Endothelial cell of umbilical vein (primary cell): Measurements from ENCODE around the gene SPAG9. TPM values are rescaled to one million over a fixed set of nuclear protein-coding genes. Genes with fewer than 3 reads are reported as not detected.
A peak's percentile ranks its signal among the peaks of the same experiment; 100 is the strongest.

ENCODE experiments used
- BruUV-seq: library from RNA; stranded (reverse); fragments of 400-500 nt; replicated peaks from 2 replicates; lab custom pipeline; 2021; lab: Mats Ljungman, UMichigan
- CTCF ChIA-PET: fragments of 300-600, 350-600 bp; sonication (Branson Sonifier 250); formaldehyde crosslinking; loops from one replicate; lab custom pipeline; 2021; ENCODE audit warnings: antibody characterized with exemption, inconsistent platforms; lab: Charles Lee
- POLR2A ChIA-PET: fragments of 300-600, 350-600 bp; sonication (Branson Sonifier 250); formaldehyde crosslinking; loops from one replicate; lab custom pipeline; 2021; ENCODE audit warnings: antibody characterized with exemption, inconsistent platforms; lab: Charles Lee
- DNase-seq: peaks from one replicate; pipeline ENCODE4 v3.0.0-alpha.2; 2011; ENCODE audit warnings: low read depth, low spot score
- FAIRE-seq: peaks from 2 replicates; lab custom pipeline; 2011; peaks lifted over from hg19 to GRCh38; lab: Jason Lieb, UNC
- H2AFZ ChIP-seq: 2 replicates; pipeline ENCODE4 v1.6.0; 2012; ENCODE audit warnings: low read depth, low read length, control low read depth, inconsistent platforms
- H3K27ac ChIP-seq: 2 replicates; pipeline ENCODE4 v1.5.1; 2011; ENCODE audit warnings: low read depth, mild to moderate bottlenecking, control low read depth, low read length, moderate library complexity; ENCODE audit not compliant: insufficient read depth
- H3K27me3 ChIP-seq, 2 experiments: 2 replicates each; pipeline versions ENCODE4 v1.6.0 to v1.6.1; 2011; ENCODE audit warnings: low read length in 2 of 2, mixed read lengths in 1 of 2; ENCODE audit not compliant: control insufficient read depth in 2 of 2, insufficient read depth in 2 of 2
- H3K36me3 ChIP-seq, 2 experiments: 2 replicates in 1 of 2; 3 replicates in 1 of 2; pipeline ENCODE4 v1.5.1; 2011; ENCODE audit warnings: low read length in 2 of 2, mild to moderate bottlenecking in 1 of 2, moderate library complexity in 1 of 2; ENCODE audit not compliant: control insufficient read depth in 2 of 2, insufficient read depth in 2 of 2; ENCODE audit errors: extremely low read depth in 1 of 2
- H3K4me1 ChIP-seq: 3 replicates; pipeline ENCODE4 v1.5.1; 2011; ENCODE audit warnings: mild to moderate bottlenecking, low read length; ENCODE audit not compliant: control insufficient read depth, insufficient read depth; ENCODE audit errors: extremely low read depth
- H3K4me2 ChIP-seq: 2 replicates; pipeline ENCODE4 v1.6.1; 2011; ENCODE audit warnings: low read length, control low read depth, mixed read lengths; ENCODE audit not compliant: insufficient read depth
- H3K4me3 ChIP-seq, 3 experiments: fragments of 200-600 bp in 1 of 3; sonication (generic), shearing (Covaris generic) in 1 of 3; replicated peaks in 1 of 3; 2 replicates each; pipeline ENCODE4 v1.5.1; 2011 to 2016; ENCODE audit warnings: control low read depth in 3 of 3, low read length in 3 of 3, mild to moderate bottlenecking in 2 of 3, inconsistent platforms in 1 of 3, low read depth in 1 of 3, moderate library complexity in 1 of 3; ENCODE audit not compliant: insufficient read depth in 1 of 3
- H3K79me2 ChIP-seq: 2 replicates; pipeline ENCODE4 v1.6.0; 2012; ENCODE audit warnings: low read length, inconsistent platforms; ENCODE audit not compliant: control insufficient read depth, insufficient read depth
- H3K9ac ChIP-seq: replicated peaks from 2 replicates; pipeline ENCODE3; 2011; ENCODE audit warnings: low read length, control low read depth; ENCODE audit not compliant: insufficient read depth; ENCODE audit errors: extremely low read depth
- H3K9me1 ChIP-seq: replicated peaks from 3 replicates; pipeline ENCODE4 v1.6.0; 2011; ENCODE audit warnings: mild to moderate bottlenecking, low read length; ENCODE audit not compliant: control insufficient read depth, insufficient read depth; ENCODE audit errors: extremely low read depth
- H3K9me3 ChIP-seq: replicated peaks from 2 replicates; pipeline ENCODE4 v1.5.1; 2012; ENCODE audit warnings: low read length, inconsistent platforms; ENCODE audit not compliant: control insufficient read depth, insufficient read depth
- H4K20me1 ChIP-seq: replicated peaks from 2 replicates; pipeline ENCODE3; 2011; ENCODE audit warnings: mild to moderate bottlenecking, low read length; ENCODE audit not compliant: control insufficient read depth, insufficient read depth; ENCODE audit errors: extremely low read depth
- CTCF ChIP-seq, 2 donors: IDR thresholded peaks; 1 replicate in 1 of 2; 2 replicates in 1 of 2; pipeline ENCODE4 v1.5.1; 2011; ENCODE audit warnings: low read length in 2 of 2, mild to moderate bottlenecking in 2 of 2, moderate library complexity in 2 of 2, control low read depth in 1 of 2, inconsistent platforms in 1 of 2, low read depth in 1 of 2; ENCODE audit not compliant: insufficient read depth in 1 of 2; ENCODE audit errors: extremely low read depth in 1 of 2
- EZH2 ChIP-seq: IDR thresholded peaks from 2 replicates; pipeline ENCODE4 v1.6.1; 2012; ENCODE audit warnings: borderline replicate concordance, low read depth, mild to moderate bottlenecking, moderate library complexity, low read length, inconsistent platforms; ENCODE audit not compliant: severe bottlenecking
- FOS ChIP-seq: IDR thresholded peaks from 2 replicates; pipeline ENCODE4 v1.6.1; 2011; ENCODE audit warnings: mild to moderate bottlenecking, low read length, moderate library complexity, borderline replicate concordance; ENCODE audit not compliant: insufficient read depth
- GATA2 ChIP-seq: IDR thresholded peaks from 2 replicates; pipeline ENCODE4 v1.7.0; 2011; ENCODE audit warnings: low read depth, mild to moderate bottlenecking, moderate library complexity, mixed read lengths, low read length; ENCODE audit not compliant: insufficient read length, insufficient read depth
- JUN ChIP-seq: IDR thresholded peaks from 2 replicates; pipeline ENCODE4 v1.6.1; 2011; ENCODE audit warnings: borderline replicate concordance, low read depth; ENCODE audit not compliant: insufficient read length, insufficient read depth
- MAX ChIP-seq: IDR thresholded peaks from 2 replicates; pipeline ENCODE4 v1.6.1; 2011; ENCODE audit not compliant: insufficient read depth, insufficient read length
- MYC ChIP-seq: IDR thresholded peaks from one replicate; pipeline ENCODE4 v1.6.1; 2011; ENCODE audit warnings: mild to moderate bottlenecking, low read depth, low read length
- POLR2A ChIP-seq: IDR thresholded peaks from 2 replicates; pipeline ENCODE4 v1.6.1; 2012; ENCODE audit warnings: low read depth, mild to moderate bottlenecking, control low read depth, low read length
- POLR2AphosphoS5 ChIP-seq: IDR thresholded peaks from 2 replicates; pipeline ENCODE4 v1.6.1; 2012; ENCODE audit warnings: low read depth, mild to moderate bottlenecking, control low read depth, low read length, moderate library complexity; ENCODE audit not compliant: insufficient read depth
- dilution Hi-C: fragments of 300-500 bp; cut with MboI; formaldehyde crosslinking; loops from one replicate; pipeline ENCODE4 v1.15.0; 2019; ENCODE audit warnings: low sequenced_read_pairs; ENCODE audit not compliant: extremely low pct_ligation_motif_present
- intact Hi-C: fragments of 100-400 bp; cut with micrococcal nuclease; formaldehyde crosslinking; loops from one replicate; pipeline ENCODE4 v1.10.0; 2022
- polyA plus RNA-seq, 4 experiments: library from polyadenylated mRNA; depleted of rRNA in 3 of 4; stranded (reverse) in 3 of 4; unstranded in 1 of 4; fragments of >200 nt; gene quantifications; 2 replicates each; pipeline versions ENCODE4 v1.2.1 to v1.2.3, GENCODE V29; 2011 to 2012; ENCODE audit warnings: missing spikeins in 1 of 4
- total RNA-seq: library from RNA; stranded (reverse); gene quantifications from 2 replicates; pipeline ENCODE4 v1.2.3, GENCODE V29; 2021

SPAG9 gene
- total and polyA plus RNA-seq, 2 donors (not counting 3 experiments of a cell fraction or from before 2014, with no cell fraction given), result 16.5 to 75.0 TPM

- no peaks in the 10 kb centered on the region for H4K20me1 ChIP-seq
- no peaks in the 10 kb centered on the region for H3K9me1 ChIP-seq
- peak overlapping the region; percentile 48 for H3K27ac ChIP-seq
- TF ChIP-seq GATA2 (no peak), MYC (no peak), POLR2A (no peak), FOS (no peak), JUN (no peak), CTCF (IDR thresholded peaks at IDR 0.05; ENCODE audit: extremely low read depth in 1 of 2, insufficient read depth in 1 of 2, low read depth in 1 of 2, low read length in 2 of 2) (no peak), EZH2 (no peak), MAX (no peak), POLR2AphosphoS5 (no peak)
- dilution Hi-C loops (no loop called here), intact Hi-C loops (no loop called here)
- ChIA-PET POLR2A (interaction anchor here (1.2 kb wide), 1 partner anchor 111 kb away, joined by 4 read pairs; the partner anchor contains the start of gene TOB1), CTCF (interaction anchor here (0.9 to 2.7 kb wide), 7 partner anchors 24 to 194 kb away, joined by 3 to 11 read pairs (median 4); partner anchors contain the start of gene NME1)
- H3K79me2 ChIP-seq, result no peaks in the 10 kb centered on the region
- peak overlapping the region; percentile 67 for H3K4me2 ChIP-seq
- no peak overlapping the region for H3K4me3 ChIP-seq
- H3K27me3 ChIP-seq, result no peaks in the 10 kb centered on the region
- H3K9ac ChIP-seq, result no peak overlapping the region
- peaks cover 2 to 8% of the 10 kb centered on the region in 2 experiments for H3K36me3 ChIP-seq
- DNase-seq, result peak; percentile 46
- peaks cover 12% of the 10 kb centered on the region for H3K4me1 ChIP-seq
- H2AFZ ChIP-seq, result no peak overlapping the region
- FAIRE-seq, result no peak
- no peaks in the 10 kb centered on the region for H3K9me3 ChIP-seq
- BruUV-seq, result no TSS peak
These were observed 143.7 kb downstream of the SPAG9 start for GRCh38 chr17:50976951-50977472.
